AG10803 (cell line): ENCODE data around the gene TRIM27.

Experiments
- DNase-seq: peaks from one replicate; pipeline ENCODE4 v3.0.0; 2010; ENCODE audit warnings: low read depth
- H3K4me3 ChIP-seq: 2 replicates; pipeline ENCODE4 v1.5.1; 2011; ENCODE audit warnings: mild to moderate bottlenecking, low read length, control low read depth
- TF ChIP-seq, protein P1 (sequence below): conservative IDR thresholded peaks from 2 replicates; pipeline ENCODE4 v1.5.1; 2011; ENCODE audit warnings: mild to moderate bottlenecking, low read length, control low read depth, inconsistent platforms

Gene TRIM27

DNA sequence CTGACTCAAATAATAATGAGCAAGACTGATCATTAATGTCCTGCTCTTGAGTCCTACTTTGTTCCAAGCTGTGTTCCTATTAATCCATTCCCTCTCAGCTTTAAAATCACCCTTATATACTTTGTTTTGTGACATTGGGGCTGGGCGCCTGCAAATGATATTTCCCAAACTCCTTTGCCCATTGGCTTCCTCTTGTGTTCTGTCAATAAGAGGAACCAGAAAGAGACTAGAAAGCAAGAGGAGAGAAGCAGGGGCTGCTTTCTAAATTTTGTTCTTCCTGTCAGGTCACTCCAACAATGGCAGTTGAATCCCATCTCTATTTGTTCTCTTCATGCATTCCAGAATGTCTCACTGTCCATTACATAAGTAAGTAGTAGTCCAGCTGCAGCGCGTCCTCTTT, 21.6 kb upstream of the TRIM27 start:
- TF ChIP-seq, protein P1, sequence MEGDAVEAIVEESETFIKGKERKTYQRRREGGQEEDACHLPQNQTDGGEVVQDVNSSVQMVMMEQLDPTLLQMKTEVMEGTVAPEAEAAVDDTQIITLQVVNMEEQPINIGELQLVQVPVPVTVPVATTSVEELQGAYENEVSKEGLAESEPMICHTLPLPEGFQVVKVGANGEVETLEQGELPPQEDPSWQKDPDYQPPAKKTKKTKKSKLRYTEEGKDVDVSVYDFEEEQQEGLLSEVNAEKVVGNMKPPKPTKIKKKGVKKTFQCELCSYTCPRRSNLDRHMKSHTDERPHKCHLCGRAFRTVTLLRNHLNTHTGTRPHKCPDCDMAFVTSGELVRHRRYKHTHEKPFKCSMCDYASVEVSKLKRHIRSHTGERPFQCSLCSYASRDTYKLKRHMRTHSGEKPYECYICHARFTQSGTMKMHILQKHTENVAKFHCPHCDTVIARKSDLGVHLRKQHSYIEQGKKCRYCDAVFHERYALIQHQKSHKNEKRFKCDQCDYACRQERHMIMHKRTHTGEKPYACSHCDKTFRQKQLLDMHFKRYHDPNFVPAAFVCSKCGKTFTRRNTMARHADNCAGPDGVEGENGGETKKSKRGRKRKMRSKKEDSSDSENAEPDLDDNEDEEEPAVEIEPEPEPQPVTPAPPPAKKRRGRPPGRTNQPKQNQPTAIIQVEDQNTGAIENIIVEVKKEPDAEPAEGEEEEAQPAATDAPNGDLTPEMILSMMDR = no peak
- no peak for DNase-seq

DNA sequence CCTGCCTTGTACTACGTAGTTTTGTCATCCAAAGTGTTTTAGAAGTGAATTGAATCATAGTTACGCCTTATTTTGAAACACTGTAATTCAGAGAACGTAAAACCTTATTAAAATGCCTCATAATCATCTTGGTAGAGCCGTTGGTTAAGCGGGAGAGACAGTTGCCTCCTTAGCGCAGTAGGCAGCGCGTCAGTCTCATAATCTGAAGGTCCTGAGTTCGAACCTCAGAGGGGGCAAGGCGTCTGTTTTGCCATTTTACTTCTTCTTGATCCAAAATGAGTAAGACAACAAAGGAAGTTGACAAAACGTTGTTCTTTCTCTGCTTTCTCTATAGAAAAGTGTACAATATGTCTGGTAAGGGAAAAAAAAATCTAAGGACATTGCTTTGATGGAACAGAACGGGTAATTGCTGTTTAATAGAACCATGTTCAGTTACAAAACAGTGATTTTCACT, 20.7 kb upstream of the TRIM27 start:
- DNase-seq = peak; percentile 76
- peak overlapping the region; percentile 70 for H3K4me3 ChIP-seq
- TF ChIP-seq, protein P1 = no peak

More for the DNA sequence above, 21.6 kb upstream of the TRIM27 start:
- no peak overlapping the region for H3K4me3 ChIP-seq

DNA sequence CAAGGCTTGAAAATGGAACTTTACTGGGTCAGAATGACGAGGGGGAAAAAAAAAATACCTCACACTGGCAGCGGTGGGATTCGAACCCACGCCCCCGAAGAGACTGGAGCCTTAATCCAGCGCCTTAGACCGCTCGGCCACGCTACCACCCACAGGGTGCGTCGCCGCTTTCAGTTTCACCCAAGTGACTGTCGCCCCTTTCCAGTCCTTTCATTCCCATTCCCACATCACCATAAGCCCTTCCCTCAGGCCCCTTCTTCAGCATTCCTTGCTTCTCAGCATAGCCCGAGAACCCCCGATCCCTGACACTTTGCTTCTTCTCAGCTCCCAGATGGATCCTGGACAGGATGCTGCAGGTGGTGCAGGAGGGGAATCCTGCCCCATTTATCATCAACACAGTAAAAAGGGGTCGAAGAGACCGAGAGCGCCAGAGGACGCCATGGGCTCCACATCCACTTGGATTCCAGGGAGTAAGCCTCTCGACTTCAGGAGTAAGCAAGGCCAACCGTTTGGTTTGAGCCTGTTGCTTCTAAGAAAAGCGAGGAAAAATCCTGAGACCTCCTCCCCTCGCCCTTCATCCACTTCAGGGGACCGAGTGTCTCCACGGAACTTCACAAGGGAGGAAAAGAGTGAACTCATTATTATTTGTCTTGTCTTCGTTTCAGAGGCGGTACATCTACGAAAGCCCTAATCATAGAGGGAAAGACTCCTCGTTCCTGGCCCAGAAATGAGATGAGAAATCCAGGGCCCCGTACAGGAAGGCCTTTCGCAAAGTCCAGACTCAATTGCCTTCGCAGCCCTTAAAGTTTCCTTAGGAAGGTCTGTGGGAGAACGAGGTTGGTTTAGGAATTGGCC, 20.0 kb upstream of the TRIM27 start:
- TF ChIP-seq, protein P1 = no peak
- H3K4me3 ChIP-seq = peak overlapping the region; percentile 70
- peak; percentile 78 for DNase-seq

DNA sequence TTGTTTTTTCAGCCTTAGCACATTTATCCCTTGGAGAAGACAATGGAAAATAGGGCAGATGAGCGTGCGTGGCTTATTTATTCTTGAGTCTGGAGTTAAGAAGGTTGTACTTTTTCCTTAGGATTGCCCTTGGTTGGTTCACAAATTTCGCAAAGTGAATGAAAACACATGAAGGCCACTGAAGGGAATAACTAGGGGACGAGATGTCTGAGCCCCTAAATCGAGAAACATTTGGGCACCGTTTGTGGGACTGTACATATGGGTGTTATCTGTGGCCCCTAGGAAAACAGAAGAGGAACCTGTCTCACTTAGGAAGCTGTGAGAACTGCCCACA, 19.4 kb upstream of the TRIM27 start:
- peak overlapping the region; percentile 70 for H3K4me3 ChIP-seq
- TF ChIP-seq, protein P1 = no peak
- DNase-seq = no peak

DNA sequence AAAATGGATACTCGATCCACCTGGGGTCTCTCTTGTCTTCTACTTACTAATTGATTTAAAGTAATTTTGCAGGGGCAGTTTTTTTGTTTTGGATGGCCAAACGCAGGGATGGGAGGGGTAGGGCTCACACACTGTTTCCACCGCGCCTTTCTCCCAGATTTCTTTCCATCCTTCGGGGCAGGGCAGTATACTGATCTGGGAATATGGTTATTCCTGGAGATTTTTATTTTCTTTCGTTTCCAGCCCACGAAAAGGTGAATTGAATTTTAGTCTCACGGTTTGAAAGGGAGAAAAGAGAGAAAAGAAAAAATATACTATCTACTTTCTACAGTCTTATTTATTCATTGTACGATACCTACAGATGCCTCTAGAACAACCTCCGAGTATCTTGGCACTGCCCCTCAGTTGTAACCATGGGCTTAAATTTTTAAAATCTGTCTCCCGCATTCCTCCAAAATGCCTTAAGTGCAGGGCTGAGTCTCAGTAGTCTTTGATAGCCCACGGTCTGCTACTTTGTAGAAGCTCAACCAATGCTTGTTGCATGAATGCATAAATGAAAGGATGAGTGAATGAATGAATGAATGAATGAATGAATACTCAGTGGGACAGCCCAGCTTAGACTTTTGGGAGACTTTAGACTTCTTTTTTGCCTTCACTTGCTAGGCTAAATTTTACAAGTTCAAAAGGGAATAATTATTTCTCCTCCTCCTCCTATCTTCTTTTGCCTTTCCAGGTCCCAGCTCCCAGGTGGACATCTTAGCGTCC, 18.1 kb upstream of the TRIM27 start:
- peak overlapping the region; percentile 82 for H3K4me3 ChIP-seq
- DNase-seq = no peak
- TF ChIP-seq, protein P1 = no peak

DNA sequence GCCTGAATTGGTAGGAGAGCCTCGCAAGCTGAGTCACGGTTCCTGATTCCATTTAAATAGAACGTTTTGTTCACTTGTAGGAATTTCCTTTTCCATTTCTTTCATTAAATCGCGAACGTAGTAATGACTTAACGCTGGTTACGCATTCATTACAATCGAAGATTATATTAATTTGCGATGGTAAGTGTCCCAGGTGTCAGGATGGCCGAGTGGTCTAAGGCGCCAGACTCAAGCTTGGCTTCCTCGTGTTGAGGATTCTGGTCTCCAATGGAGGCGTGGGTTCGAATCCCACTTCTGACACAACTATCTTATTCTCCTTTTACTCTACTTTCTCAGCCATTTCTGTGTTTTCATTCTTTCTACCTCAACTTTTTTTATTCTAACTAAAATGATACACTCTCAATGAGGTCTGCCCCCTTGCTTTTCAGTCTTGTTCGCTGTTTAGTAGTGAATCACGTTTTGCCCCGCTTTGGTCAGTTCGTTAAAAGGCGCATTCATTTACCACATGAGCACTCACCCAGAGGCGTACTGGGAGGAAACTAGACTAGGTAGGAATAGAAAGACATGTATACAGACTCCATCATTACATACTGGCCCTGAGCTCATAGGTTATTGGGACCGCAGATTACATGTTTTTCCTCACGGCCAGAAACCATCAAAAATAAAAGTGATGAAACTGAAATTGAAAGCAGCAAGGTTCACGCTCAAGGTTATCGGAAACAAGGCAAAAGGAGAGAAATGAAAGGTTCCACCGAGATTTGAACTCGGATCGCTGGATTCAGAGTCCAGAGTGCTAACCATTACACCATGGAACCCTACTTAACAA, 17.3 kb upstream of the TRIM27 start:
- peak; percentile 82 for DNase-seq
- H3K4me3 ChIP-seq = peak overlapping the region; percentile 82
- TF ChIP-seq, protein P1 = 0 out of 2 replicates have a peak, but pooled peaks have one; percentile 1
